A673 (cell line): Measurements from ENCODE around the gene SEC14L3. TPM values are rescaled to one million over a fixed set of nuclear protein-coding genes. Genes with fewer than 3 reads are reported as not detected.

Source experiments
- BruUV-seq: library from RNA; stranded (reverse); fragments of 400-500 nt; replicated peaks from 2 replicates; lab custom pipeline; 2021; lab: Mats Ljungman, UMichigan
- CTCF ChIA-PET: fragments of 300-600 bp; sonication (Branson Sonifier 250); formaldehyde crosslinking; loops from one replicate; lab custom pipeline; 2022; ENCODE audit warnings: antibody characterized with exemption; lab: Charles Lee
- POLR2A ChIA-PET: fragments of 300-600 bp; sonication (Branson Sonifier 250); formaldehyde crosslinking; loops from one replicate; lab custom pipeline; 2022; ENCODE audit warnings: antibody characterized with exemption; ENCODE audit not compliant: low non-redundant PET; lab: Charles Lee
- DNase-seq: peaks from one replicate; pipeline ENCODE4 v3.0.0-alpha.2; 2015; ENCODE audit warnings: low spot score
- H3K27ac ChIP-seq: fragments of 200-600 bp; sonication (generic); 2 replicates; pipeline ENCODE4 v1.5.1; 2016; ENCODE audit warnings: mixed run types, low read depth, mild to moderate bottlenecking, mixed read lengths, antibody characterized with exemption, low read length; ENCODE audit not compliant: poor library complexity, severe bottlenecking
- H3K27me3 ChIP-seq: fragments of 200-600 bp; sonication (generic); replicated peaks from 2 replicates; pipeline ENCODE4 v1.6.1; 2017; ENCODE audit warnings: mixed run types, low read depth, mild to moderate bottlenecking, mixed read lengths, antibody characterized with exemption, low read length; ENCODE audit not compliant: insufficient read depth, poor library complexity
- H3K36me3 ChIP-seq: fragments of 200-600 bp; sonication (generic); 2 replicates; pipeline ENCODE4 v1.6.1; 2016; ENCODE audit warnings: mixed run types, mild to moderate bottlenecking, mixed read lengths, antibody characterized with exemption, low read length; ENCODE audit not compliant: insufficient read depth, poor library complexity, severe bottlenecking
- H3K4me1 ChIP-seq: fragments of 200-600 bp; sonication (generic); 2 replicates; pipeline ENCODE4 v1.6.1; 2017; ENCODE audit warnings: mixed run types, mild to moderate bottlenecking, mixed read lengths, antibody characterized with exemption, low read length; ENCODE audit not compliant: insufficient read depth, poor library complexity, severe bottlenecking
- H3K4me3 ChIP-seq: fragments of 200-600 bp; sonication (generic); 2 replicates; pipeline ENCODE4 v1.5.1; 2016; ENCODE audit warnings: low read depth, mixed run types, mild to moderate bottlenecking, mixed read lengths, low read length; ENCODE audit not compliant: poor library complexity, severe bottlenecking
- H3K9me3 ChIP-seq: fragments of 200-600 bp; sonication (generic); 2 replicates; pipeline ENCODE4 v1.6.1; 2016; ENCODE audit warnings: mixed run types, low read depth, mild to moderate bottlenecking, mixed read lengths, antibody characterized with exemption, low read length; ENCODE audit not compliant: poor library complexity, severe bottlenecking
- CTCF ChIP-seq: fragments of 300-800, 200-600 bp; sonication (generic); conservative IDR thresholded peaks from 2 replicates; pipeline ENCODE4 v1.5.1; 2017; ENCODE audit warnings: low read depth, mild to moderate bottlenecking, antibody characterized with exemption, low read length, moderate library complexity, mixed read lengths
- EZH2 ChIP-seq: fragments of 200-600 bp; sonication (generic); IDR thresholded peaks from 2 replicates; pipeline ENCODE4 v1.6.1; 2017; ENCODE audit warnings: borderline replicate concordance, low read depth, mild to moderate bottlenecking, mixed read lengths, antibody characterized with exemption, low read length; ENCODE audit not compliant: poor library complexity, severe bottlenecking
- intact Hi-C: fragments of 100-400 bp; cut with micrococcal nuclease; formaldehyde crosslinking; loops from one replicate; pipeline ENCODE4 v1.10.0; 2022; ENCODE audit not compliant: unreplicated experiment
- total RNA-seq: library from RNA; stranded (reverse); gene quantifications from 2 replicates; pipeline ENCODE4 v1.2.3, GENCODE V29; 2021

The SEC14L3 gene
- total RNA-seq, 1 experiment from 2014 or later = not detected

GRCh38 chr22:30447656-30448055, 24.2 kb downstream of the SEC14L3 start:
- peaks cover 12% of the 10 kb centered on the region for H3K4me1 ChIP-seq
- H3K36me3 ChIP-seq = no peaks in the 10 kb centered on the region
- POLR2A ChIA-PET = no interaction called here
- TF ChIP-seq CTCF (no peak), EZH2 (no peak)
- H3K9me3 ChIP-seq = no peaks in the 10 kb centered on the region
- no peak overlapping the region for H3K4me3 ChIP-seq
- DNase-seq = no peak
- intact Hi-C loops = loop anchor here (10.0 kb wide), 1 partner anchor 157 kb away; the partner anchor contains the start of gene TCN2
- no TSS peak for BruUV-seq
- no peak overlapping the region for H3K27ac ChIP-seq
- CTCF ChIA-PET = no interaction called here
- H3K27me3 ChIP-seq = no peaks in the 10 kb centered on the region

DNA sequence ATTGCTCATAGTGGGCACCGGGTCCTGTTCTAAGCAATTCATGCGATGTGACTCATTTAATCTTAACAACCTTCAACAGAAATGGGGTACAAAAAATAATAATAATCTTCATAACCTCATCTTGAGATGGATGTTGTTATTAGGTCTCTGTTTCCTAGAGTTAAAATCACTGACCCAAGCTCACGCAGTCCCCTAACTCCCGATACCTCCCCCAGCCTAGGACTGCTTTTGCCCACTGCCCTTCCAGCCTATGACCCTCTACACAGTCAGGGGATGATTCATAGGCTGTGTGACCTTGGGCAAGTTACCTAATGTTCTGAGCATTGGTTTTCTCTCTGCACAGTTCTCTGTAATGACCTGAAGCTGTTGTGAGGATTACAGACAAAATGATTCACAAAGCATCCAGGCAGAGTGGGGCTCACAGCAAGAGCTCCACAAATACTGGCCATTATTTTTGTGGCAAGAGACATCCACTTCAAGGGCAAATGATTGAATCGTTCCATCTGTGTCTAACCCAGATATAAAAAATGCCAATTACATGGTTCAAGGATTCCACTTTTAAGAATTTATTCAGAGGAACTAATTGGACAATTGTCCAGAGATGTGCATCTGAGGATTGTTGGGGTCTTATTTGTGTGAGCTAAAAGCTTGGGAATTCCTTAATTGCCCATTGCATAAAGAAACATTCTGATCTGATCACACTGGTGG, 26.2 kb downstream of the SEC14L3 start:
- Histone ChIP-seq H3K4me3 (no peak overlapping the region), H3K4me1 (peaks cover 20% of the 10 kb centered on the region), H3K27me3 (no peaks in the 10 kb centered on the region), H3K36me3 (no peaks in the 10 kb centered on the region), H3K27ac (no peak overlapping the region), H3K9me3 (no peaks in the 10 kb centered on the region)
- DNase-seq = no peak
- intact Hi-C loops = loop anchor here (1.0 to 10.0 kb wide), 3 partner anchors 39 to 310 kb away; partner anchors contain the start of gene TCN2
- ChIA-PET POLR2A (interaction anchor here (1.0 kb wide), 1 partner anchor 10 kb away, joined by 3 read pairs; no protein-coding TSS in a partner anchor), CTCF (interaction anchor here (0.9 kb wide), 1 partner anchor 310 kb away, joined by 4 read pairs; no protein-coding TSS in a partner anchor)
- TF ChIP-seq EZH2 = no peak
- BruUV-seq = no TSS peak

DNA sequence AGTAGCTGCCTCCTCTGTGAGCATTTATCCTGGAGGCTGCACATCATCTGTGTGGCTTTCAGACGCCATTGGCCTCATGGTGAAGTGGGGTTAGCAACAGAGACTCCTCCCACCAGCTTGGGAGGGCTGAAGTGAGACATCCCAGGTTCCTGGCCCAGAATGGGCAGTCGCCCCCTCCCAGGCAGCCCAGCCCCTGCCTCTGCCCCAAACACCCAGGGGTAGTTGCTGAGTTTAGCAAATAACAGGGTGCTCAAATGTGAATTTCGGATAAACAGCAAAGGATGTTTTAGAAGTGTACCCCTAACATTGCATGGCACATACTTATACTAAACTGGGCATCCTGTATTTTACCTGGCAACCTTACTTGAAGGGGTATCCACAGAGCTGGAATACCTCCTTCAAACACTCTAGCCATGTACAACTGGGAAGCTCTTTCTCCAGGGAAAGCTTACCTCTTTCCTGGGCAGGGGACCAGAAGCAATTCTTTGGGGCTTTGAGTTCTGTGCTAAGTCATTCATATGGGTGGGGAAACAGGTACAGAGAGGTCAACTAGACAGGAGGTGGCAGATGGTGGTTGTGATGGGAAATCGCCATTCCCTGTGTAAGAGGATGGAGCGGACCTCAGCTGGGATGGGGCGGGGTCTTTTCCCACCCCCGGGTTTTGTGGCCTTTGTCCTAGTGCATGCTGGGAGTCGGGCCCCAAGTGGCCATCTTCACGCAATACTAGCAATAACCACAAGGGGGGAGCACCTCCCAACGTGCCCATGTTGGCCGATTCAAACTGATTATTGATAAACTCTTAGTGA, 27.0 kb downstream of the SEC14L3 start:
- H3K27me3 ChIP-seq = no peaks in the 10 kb centered on the region
- peak overlapping the region; percentile 26 for H3K27ac ChIP-seq
- peak; percentile 80 for DNase-seq
- H3K4me3 ChIP-seq = no peak overlapping the region
- no peaks in the 10 kb centered on the region for H3K36me3 ChIP-seq
- CTCF ChIA-PET = interaction anchor here (0.6 to 1.3 kb wide), 4 partner anchors 13 to 311 kb away, joined by 3 to 6 read pairs (median 4); no protein-coding TSS in a partner anchor
- POLR2A ChIA-PET = interaction anchor here (0.7 to 1.0 kb wide), 2 partner anchors 9 to 155 kb away, joined by 3 read pairs; partner anchors contain the start of gene CASTOR1
- TF ChIP-seq EZH2 (no peak), CTCF (peak; percentile 84)
- no peaks in the 10 kb centered on the region for H3K9me3 ChIP-seq
- peaks cover 20% of the 10 kb centered on the region for H3K4me1 ChIP-seq
- intact Hi-C loops = loop anchor here (1.0 to 10.0 kb wide), 3 partner anchors 40 to 310 kb away; partner anchors contain the start of gene TCN2
- BruUV-seq = no TSS peak
